ENCODE data around the gene SHMT1. TPM values are rescaled to one million over a fixed set of nuclear protein-coding genes. Genes with fewer than 3 reads are reported as not detected.

The SHMT1 gene
- total RNA-seq, 3 donors from 2014 or later: 30.0 to 49.3 (median 30.9) TPM

- peaks cover 7% of the 10 kb centered on the region for H3K4me1 ChIP-seq (ENCODE audit: low read depth)
- no peaks in the 10 kb centered on the region for H3K36me3 ChIP-seq (ENCODE audit: low read depth)
- H3K9me3 ChIP-seq: no peaks in the 10 kb centered on the region
- no peak overlapping the region for H3K4me3 ChIP-seq
- intact Hi-C loops (cut with DNase I, micrococcal nuclease): no loop called here
- ATAC-seq (no peak), DNase-seq (no peak)
- TF ChIP-seq CTCF (IDR thresholded peaks at IDR 0.05): no peak
Observed at GRCh38 chr17:18361837-18362697, 1.3 kb downstream of the SHMT1 start.

GRCh38 chr17:18360518-18360917 is 2.8 kb downstream of the SHMT1 start:
- no peak for TF ChIP-seq CTCF (IDR thresholded peaks at IDR 0.05)
- Histone ChIP-seq H3K4me3 (no peak overlapping the region), H3K4me1 (ENCODE audit: low read depth) (peaks cover 7% of the 10 kb centered on the region), H3K36me3 (ENCODE audit: low read depth) (no peaks in the 10 kb centered on the region), H3K9me3 (no peaks in the 10 kb centered on the region)
- no peak for ATAC-seq
- intact Hi-C loops (cut with DNase I, micrococcal nuclease): no loop called here
- no peak for DNase-seq

- TF ChIP-seq CTCF (IDR thresholded peaks at IDR 0.05): no peak
- ATAC-seq (peak; percentile 27), DNase-seq (peak in 1 of 3 donors; percentile 36)
- intact Hi-C loops (cut with DNase I, micrococcal nuclease): no loop called here
- H3K4me3 ChIP-seq: no peak overlapping the region
- H3K36me3 ChIP-seq (ENCODE audit: low read depth): no peaks in the 10 kb centered on the region
- H3K4me1 ChIP-seq (ENCODE audit: low read depth): peaks cover under 1% of the 10 kb centered on the region
- H3K9me3 ChIP-seq: no peaks in the 10 kb centered on the region
Observed at GRCh38 chr17:18356624-18357023, 6.7 kb downstream of the SHMT1 start.

- Histone ChIP-seq H3K36me3 (ENCODE audit: low read depth) (no peaks in the 10 kb centered on the region), H3K9me3 (no peaks in the 10 kb centered on the region), H3K4me3 (no peak overlapping the region), H3K4me1 (ENCODE audit: low read depth) (no peaks in the 10 kb centered on the region)
- intact Hi-C loops (cut with DNase I, micrococcal nuclease): no loop called here
- ATAC-seq (no peak), DNase-seq (no peak)
- no peak for TF ChIP-seq CTCF (IDR thresholded peaks at IDR 0.05)
Observed at GRCh38 chr17:18353541-18353940, 9.8 kb downstream of the SHMT1 start.

- Histone ChIP-seq H3K9me3 (no peaks in the 10 kb centered on the region), H3K4me1 (ENCODE audit: low read depth) (no peaks in the 10 kb centered on the region), H3K4me3 (no peak overlapping the region), H3K36me3 (ENCODE audit: low read depth) (no peaks in the 10 kb centered on the region)
- intact Hi-C loops (cut with DNase I, micrococcal nuclease): no loop called here
- no peak for TF ChIP-seq CTCF (IDR thresholded peaks at IDR 0.05)
- no peak for DNase-seq
- ATAC-seq: no peak
Observed at GRCh38 chr17:18344021-18344420, 19.3 kb downstream of the SHMT1 start.
